Measurements from ENCODE around the gene TRIM61.

The TRIM61 gene

DNA sequence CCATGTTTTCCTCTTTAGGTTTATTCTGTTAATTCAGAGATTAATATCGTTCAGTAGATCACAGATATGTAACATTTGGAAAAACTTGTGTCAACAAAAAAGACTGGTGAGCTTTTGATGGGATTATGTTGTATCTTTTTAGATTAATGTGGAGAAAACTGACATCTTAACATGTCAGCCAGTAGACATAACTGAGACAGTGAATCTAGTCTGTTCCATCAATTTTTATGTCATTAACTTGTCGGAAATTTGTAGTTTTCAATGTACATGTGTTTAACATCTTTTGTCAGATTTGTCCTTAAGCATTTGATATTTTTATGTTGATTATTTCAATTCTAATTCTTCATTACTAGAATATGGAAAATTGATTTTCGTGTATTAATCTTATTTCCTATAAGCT lies 58.5 kb downstream of the TRIM61 start:
- TF ChIP-seq, protein P1, sequence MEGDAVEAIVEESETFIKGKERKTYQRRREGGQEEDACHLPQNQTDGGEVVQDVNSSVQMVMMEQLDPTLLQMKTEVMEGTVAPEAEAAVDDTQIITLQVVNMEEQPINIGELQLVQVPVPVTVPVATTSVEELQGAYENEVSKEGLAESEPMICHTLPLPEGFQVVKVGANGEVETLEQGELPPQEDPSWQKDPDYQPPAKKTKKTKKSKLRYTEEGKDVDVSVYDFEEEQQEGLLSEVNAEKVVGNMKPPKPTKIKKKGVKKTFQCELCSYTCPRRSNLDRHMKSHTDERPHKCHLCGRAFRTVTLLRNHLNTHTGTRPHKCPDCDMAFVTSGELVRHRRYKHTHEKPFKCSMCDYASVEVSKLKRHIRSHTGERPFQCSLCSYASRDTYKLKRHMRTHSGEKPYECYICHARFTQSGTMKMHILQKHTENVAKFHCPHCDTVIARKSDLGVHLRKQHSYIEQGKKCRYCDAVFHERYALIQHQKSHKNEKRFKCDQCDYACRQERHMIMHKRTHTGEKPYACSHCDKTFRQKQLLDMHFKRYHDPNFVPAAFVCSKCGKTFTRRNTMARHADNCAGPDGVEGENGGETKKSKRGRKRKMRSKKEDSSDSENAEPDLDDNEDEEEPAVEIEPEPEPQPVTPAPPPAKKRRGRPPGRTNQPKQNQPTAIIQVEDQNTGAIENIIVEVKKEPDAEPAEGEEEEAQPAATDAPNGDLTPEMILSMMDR (IDR thresholded peaks at IDR 0.05; ENCODE audit: low read depth, low read length) = no peak
- H3K9me3 ChIP-seq (ENCODE audit: severe bottlenecking) = no peaks in the 10 kb centered on the region
- H3K4me3 ChIP-seq (ENCODE audit: low read depth, low read length) = no peak overlapping the region
- H3K27ac ChIP-seq = no peak overlapping the region
- DNase-seq = no peak
- no peaks in the 10 kb centered on the region for H3K27me3 ChIP-seq (ENCODE audit: insufficient read depth, low read depth, severe bottlenecking)
- no peaks in the 10 kb centered on the region for H3K36me3 ChIP-seq

Measured in WERI-Rb-1 (cell line).